ENCODE measurements around the gene NLRP6.
"Not testable (repeated sequence)": the region's sequence is repeated elsewhere in the genome, so short reads cannot be mapped to it uniquely, and the experiment has no call there.

NLRP6 gene

GRCh38 chr11:278001-278951 lies at the start of gene NLRP6:
NLRP6 (plus strand) TSS chr11:278407; CDS start chr11:278570, 163 bp downstream.
- no peak for DNase-seq

- DNase-seq = no peak
Measured at GRCh38 chr11:230431-230830, 47.8 kb upstream of the NLRP6 start.

GRCh38 chr11:232783-233565 lies 45.2 kb upstream of the NLRP6 start:
- DNase-seq = no peak

DNA sequence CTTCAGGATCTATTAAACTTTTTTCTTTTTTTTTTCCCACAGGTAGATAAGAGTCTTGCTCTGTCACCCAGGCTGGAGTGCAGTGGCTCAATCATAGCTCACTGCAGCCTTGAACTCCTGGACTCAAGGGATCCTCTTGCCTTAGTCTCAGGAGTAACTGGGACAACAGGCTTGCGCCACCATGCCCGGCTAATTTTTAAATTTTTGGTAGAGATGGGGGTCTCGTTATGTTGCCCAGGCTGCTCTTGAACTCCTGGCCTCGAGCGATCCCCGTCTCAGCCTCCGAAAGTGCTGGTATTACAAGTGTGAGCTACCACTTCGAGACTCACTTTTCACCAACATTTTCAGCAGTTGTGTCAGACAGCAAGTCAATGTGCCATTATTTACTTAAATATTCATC lies 43.0 kb upstream of the NLRP6 start:
- no peak for DNase-seq

GRCh38 chr11:235609-235996 lies 42.6 kb upstream of the NLRP6 start:
- DNase-seq = peak; percentile 79

- peak; percentile 80 for DNase-seq
Measured at GRCh38 chr11:235997-236773, 42.0 kb upstream of the NLRP6 start, which contains the start of gene SIRT3. SIRT3 (minus strand) TSS chr11:236342; CDS start chr11:236328, 14 bp downstream.

DNA sequence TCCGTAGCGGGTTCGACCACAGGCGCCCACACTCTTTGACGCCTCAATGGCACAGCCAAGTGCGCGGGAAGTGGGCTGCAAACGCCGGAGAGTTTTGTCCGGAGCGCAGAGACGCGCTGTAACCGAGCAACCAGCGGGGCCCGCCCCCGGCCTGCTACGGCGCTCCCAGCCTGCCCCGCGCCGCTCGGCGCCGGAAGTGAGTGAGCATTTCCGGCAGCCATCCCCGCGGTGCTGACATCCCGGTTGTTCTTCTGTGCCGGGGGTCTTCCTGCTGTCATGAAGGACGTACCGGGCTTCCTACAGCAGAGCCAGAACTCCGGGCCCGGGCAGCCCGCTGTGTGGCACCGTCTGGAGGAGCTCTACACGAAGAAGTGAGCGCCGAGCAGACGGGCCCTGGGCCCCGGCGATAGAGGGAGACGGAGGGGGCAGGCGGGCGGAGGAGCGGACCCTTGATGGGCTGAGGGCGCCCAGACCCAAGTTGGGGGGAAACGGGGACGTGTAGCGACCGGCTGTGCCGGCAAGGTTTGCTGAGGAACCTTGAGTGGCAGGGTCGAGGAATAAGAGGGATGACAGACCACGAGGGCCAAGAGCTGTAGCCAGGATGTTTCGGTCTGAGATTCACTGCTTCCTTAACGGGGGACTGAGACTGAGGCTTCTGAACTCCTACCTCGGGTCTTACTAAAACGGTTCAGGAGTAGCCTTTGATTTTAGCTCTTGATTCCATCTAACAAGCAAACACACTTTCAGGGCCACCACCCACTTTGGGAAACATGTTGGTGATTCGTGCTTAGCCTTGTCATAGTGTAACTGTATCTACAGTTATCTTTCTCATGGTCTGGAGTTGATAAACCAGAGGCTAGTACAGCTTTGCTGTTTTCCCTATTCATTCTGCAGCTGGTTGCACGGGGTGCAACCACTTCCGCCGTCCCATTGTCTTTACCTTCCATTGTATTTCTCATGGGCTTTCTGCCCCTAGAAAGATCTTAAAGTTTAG lies 41.1 kb upstream of the NLRP6 start, which contains the start of gene PSMD13:
PSMD13 (plus strand) TSS at position 203 of the 994 bp plus-strand sequence; CDS start at position 277, 74 bp downstream.
- peak; percentile 93 for DNase-seq

GRCh38 chr11:238346-238745 lies 39.9 kb upstream of the NLRP6 start:
- DNase-seq = not testable (repeated sequence)

GRCh38 chr11:240315-240714 lies 37.9 kb upstream of the NLRP6 start:
- DNase-seq = no peak

DNA sequence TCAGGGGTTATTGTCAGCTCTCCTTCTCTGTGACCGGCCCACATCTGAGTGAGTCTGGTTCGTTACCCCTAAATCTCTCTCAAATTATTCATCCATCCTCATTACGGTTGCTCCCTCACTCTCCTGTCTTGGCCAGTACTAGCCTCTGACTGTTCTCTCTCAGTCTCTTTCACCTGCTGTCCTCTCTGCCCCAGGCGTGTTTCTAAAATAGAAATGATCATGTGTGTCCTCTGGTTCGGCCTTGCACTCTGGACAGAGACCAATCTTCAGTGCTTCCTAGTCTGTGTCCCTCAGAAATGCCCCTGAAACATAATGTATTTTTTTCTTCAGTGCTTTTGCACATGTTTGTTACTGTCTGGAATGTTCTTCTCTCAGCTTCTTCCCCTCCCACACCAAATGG lies 36.6 kb upstream of the NLRP6 start:
- no peak for DNase-seq

DNA sequence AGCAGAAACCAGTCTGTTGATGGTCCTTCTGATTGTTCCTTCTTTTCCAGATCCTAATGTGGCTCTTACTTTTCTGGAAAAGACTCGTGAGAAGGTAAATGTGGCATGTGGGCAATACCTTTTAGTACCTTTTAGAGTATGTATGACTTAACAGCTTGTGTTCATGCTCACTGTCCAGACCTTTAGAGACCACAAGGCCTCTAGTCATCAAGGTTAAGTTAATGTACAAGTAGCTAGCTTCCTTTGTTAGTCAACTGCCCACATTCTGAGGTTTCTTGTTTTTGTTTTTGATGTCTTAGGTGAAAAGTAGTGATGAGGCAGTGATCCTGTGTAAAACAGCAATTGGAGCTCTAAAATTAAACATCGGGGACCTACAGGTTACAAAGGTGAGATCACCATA lies 33.8 kb upstream of the NLRP6 start:
- DNase-seq = no peak

DNA sequence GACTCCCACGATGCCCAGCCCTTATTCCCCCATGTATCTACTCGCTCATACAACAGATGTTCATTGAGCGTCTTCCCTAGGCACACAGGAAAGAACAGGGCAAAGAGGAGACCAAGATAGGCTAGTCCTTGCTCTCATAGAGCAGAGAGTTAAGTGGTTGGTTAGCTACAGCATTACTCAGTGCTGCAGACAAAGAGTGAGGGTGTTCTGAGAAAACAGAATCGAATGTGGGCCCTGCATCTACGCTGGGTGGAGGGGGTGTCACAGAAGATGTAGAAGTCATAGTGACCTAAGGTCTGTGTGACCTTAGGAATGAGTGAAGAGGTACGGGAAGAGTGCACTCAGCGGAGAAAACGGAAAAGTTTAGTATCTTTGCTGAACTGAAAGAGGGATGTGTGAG lies 29.1 kb upstream of the NLRP6 start:
- DNase-seq = no peak

DNA sequence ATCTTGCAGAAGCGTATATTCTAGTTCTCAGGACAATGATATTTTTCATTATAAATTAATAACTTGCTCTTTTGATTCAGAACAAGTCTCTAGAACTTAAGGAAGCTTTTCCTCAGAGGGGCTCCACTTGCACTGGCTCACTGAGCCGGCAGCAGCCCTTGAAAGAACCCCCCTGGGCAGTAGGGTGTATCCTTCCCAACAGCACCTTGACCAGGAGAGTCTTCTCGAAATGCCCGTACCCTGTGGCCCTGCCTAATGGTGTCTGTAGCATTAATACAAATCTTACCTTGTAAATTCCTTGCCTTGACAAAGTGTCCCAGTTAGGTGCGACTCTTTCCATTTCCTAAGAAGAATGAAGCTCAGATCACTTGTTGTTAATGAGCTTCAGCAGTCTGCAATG lies 27.9 kb upstream of the NLRP6 start:
- no peak for DNase-seq

GRCh38 chr11:250740-251299 lies 27.4 kb upstream of the NLRP6 start:
- DNase-seq = peak; percentile 80

DNA sequence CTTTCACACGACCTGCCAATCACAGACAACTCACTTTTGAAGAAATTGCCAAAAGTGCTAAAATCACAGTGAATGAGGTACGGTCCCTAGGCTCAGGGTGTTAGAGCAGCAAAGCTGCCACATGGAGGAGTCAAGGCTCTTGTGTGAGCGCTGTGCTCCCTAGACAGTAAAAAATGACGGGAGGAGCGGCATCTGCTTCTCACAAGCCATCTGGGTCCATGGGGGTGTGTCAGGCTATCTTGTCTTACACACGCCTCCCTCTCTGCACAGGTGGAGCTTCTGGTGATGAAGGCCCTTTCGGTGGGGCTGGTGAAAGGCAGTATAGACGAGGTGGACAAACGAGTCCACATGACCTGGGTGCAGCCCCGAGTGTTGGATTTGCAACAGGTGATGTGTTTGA lies 26.7 kb upstream of the NLRP6 start:
- DNase-seq = no peak

DNA sequence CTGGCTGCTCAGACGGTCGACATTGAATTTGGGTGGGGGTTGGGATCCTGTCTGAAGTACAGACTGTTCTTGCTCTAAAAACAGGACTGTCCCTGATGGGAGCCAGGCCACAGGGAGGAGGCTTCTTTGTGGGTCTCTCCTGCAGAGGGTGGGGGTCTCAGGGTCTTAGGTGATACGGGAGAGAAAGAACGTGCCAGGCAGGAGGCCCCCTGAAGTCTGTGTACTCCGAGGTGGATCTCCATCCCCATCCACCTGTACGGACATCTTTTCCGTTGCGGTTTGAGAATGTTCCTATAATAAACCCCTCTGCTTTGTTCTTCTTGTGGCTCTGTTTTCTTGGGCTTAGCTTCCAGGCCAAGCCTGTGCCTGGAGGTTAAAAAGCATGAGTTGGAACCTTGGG lies 25.5 kb upstream of the NLRP6 start:
- DNase-seq = no peak

DNA sequence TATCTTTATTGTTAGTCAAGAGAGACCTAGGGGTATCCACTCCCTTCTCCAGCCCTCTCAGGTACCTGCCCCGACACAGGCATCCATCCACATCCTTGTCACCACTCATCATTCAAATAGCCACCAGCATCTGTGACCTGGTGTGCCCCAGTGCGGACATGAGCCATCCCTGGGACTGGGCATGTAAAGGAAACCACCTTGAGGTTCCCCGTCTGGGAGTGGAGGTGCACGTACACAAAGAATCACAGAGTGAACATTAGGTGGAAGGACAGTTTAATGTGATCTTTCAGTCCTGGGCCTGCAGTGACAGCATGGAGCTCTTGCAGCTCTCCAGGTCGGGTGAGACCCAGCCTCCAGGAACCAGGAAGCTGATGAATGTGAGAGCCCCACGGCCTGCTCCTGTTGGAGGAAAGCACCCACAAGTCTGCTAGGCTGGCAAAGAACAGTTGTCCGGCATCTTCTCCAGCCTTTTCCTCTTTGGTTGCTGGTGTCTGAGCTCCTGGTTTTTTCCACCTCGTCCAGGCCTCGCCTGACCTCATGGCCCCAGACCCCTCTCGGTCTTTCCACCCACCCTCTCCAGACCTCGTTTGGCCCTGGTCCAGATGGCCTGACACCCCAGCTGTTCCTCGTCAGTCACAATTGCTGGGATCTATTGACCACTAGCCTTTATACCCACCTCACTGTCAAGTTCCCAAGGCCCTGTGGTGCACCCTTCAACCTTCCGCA lies 24.9 kb upstream of the NLRP6 start:
- DNase-seq = no peak

GRCh38 chr11:253886-254270 lies 24.3 kb upstream of the NLRP6 start:
- DNase-seq = no peak

DNA sequence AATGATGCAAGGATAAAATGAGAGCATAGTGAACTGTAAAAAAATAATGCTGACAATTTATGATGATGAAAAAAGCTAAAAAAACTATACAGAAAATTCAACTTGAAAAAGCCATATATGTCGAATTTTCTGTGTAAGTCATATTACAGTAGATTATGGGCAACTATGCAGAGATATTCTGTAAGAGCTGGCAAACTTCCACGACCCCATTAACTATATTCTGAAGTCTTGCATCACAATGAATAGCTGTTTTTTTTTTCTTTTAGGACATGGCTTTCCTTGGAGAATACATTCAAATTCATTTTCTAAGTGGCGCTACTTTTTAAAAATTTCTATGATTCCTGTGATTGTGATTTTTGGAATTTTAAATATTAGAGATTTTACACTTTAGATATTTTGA lies 23.0 kb upstream of the NLRP6 start:
- no peak for DNase-seq

DNA sequence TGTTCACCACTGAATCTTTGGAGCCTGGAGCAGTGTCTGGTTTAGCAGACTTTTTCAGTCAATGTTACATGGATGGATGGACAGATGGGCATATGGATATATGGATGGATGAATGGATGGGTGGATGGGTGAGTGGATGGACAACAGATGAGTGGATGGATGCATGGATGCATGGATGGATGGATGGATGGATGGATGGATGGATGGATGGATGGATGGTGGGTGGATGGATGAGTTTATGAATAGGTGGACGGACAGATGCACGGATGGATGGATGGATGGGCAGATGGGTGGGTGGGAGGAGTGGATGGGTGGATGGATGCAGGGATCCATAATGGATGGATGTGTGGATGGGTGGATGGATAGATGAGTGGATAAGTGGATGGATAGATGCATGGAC lies 22.4 kb upstream of the NLRP6 start:
- no peak for DNase-seq

Measured in activated naive CD4-positive, alpha-beta T cell treated with Interleukin-2 at 50 U/mL for 16 hours (primary cell).